Posterior cingulate gyrus (tissue), 11 donors: ENCODE measurements around the gene SIPA1L3.

Experiments used
- DNase-seq, 10 donors: peaks; one replicate each; pipeline versions ENCODE4 v3.0.0 to v3.0.0-alpha.2; 2020 to 2021; ENCODE audit warnings: mixed read lengths in 3 of 10
- intact Hi-C: fragments of 100-400 bp; cut with DNase I; formaldehyde crosslinking; loops from one replicate; pipeline ENCODE4 v1.15.1; 2023

Gene SIPA1L3

GRCh38 chr19:38078302-38078930, 171.4 kb downstream of the SIPA1L3 start:
- intact Hi-C loops = no loop called here
- peak in 1 of 10 donors; percentile 13 for DNase-seq

GRCh38 chr19:38079926-38080380, 172.9 kb downstream of the SIPA1L3 start:
- no peak for DNase-seq
- intact Hi-C loops = no loop called here

GRCh38 chr19:38081547-38082255, 174.7 kb downstream of the SIPA1L3 start:
- DNase-seq = peak in 1 of 10 donors; percentile 70
- intact Hi-C loops = no loop called here

GRCh38 chr19:38082256-38083118, 175.5 kb downstream of the SIPA1L3 start:
- peak in 2 of 10 donors; percentile 63 to 89 for DNase-seq
- intact Hi-C loops = no loop called here

- intact Hi-C loops = no loop called here
- no peak for DNase-seq
Measured at GRCh38 chr19:38084196-38084595, 177.2 kb downstream of the SIPA1L3 start.

GRCh38 chr19:38089440-38089839, 182.4 kb downstream of the SIPA1L3 start:
- intact Hi-C loops = no loop called here
- DNase-seq = no peak

- no peak for DNase-seq
- intact Hi-C loops = no loop called here
Measured at GRCh38 chr19:38093154-38093553, 186.1 kb downstream of the SIPA1L3 start.

- DNase-seq = peak; percentile 21 to 90 (median 48)
- intact Hi-C loops = no loop called here
Measured at GRCh38 chr19:38093587-38093986, 186.6 kb downstream of the SIPA1L3 start.

GRCh38 chr19:38095411-38096308, 188.7 kb downstream of the SIPA1L3 start:
- peak; percentile 53 to 97 (median 82) for DNase-seq
- intact Hi-C loops = loop anchor here (5.0 kb wide), 1 partner anchor 193 kb away; no protein-coding TSS in a partner anchor

GRCh38 chr19:38099966-38100365, 193.0 kb downstream of the SIPA1L3 start:
- no peak for DNase-seq
- intact Hi-C loops = loop anchor here (5.0 kb wide), 1 partner anchor 198 kb away; no protein-coding TSS in a partner anchor

GRCh38 chr19:38100589-38100988, 193.6 kb downstream of the SIPA1L3 start:
- peak in 5 of 10 donors; percentile 35 to 90 (median 83) for DNase-seq
- intact Hi-C loops = no loop called here

- DNase-seq = peak in 4 of 10 donors; percentile 10 to 85 (median 42)
Measured at GRCh38 chr19:38101723-38102122, 194.7 kb downstream of the SIPA1L3 start.

GRCh38 chr19:38105574-38105973, 198.6 kb downstream of the SIPA1L3 start:
- no peak for DNase-seq
- intact Hi-C loops = no loop called here

More at GRCh38 chr19:38101723-38102122, 194.7 kb downstream of the SIPA1L3 start:
- intact Hi-C loops = no loop called here

GRCh38 chr19:38107129-38107528, 200.1 kb downstream of the SIPA1L3 start:
- no peak for DNase-seq
- intact Hi-C loops = no loop called here

- DNase-seq = no peak
- intact Hi-C loops = no loop called here
Measured at GRCh38 chr19:38111898-38112297, 204.9 kb downstream of the SIPA1L3 start.

GRCh38 chr19:38114651-38115050, 207.6 kb downstream of the SIPA1L3 start:
- intact Hi-C loops = no loop called here
- DNase-seq = no peak

- intact Hi-C loops = no loop called here
- DNase-seq = no peak
Measured at GRCh38 chr19:38115271-38115802, 208.3 kb downstream of the SIPA1L3 start.

GRCh38 chr19:38118176-38118575, 211.2 kb downstream of the SIPA1L3 start:
- no peak for DNase-seq
- intact Hi-C loops = no loop called here

GRCh38 chr19:38120471-38121025, 213.5 kb downstream of the SIPA1L3 start:
- no peak for DNase-seq
- intact Hi-C loops = no loop called here
